RWPE2 (cell line): Measurements from ENCODE around the gene PCDHGB4.
A peak's percentile ranks its signal among the peaks of the same experiment; 100 is the strongest.
"Not testable (repeated sequence)": the region's sequence is repeated elsewhere in the genome, so short reads cannot be mapped to it uniquely, and the experiment has no call there.

ENCODE experiments used
- ATAC-seq: fragments of 200-7000 bp; cut with Tn5 transposase; 3 replicates; pipeline ENCODE4 v1.9.1; 2021; ENCODE audit warnings: low read depth
- DNase-seq: peaks from one replicate; pipeline ENCODE4 v3.0.0-alpha.2; 2020; ENCODE audit warnings: low spot score
- H3K27ac ChIP-seq: fragments of 450-650 bp; 2 replicates; pipeline ENCODE4 v1.5.1; 2017; ENCODE audit warnings: mild to moderate bottlenecking; ENCODE audit not compliant: poor library complexity, severe bottlenecking
- H3K27me3 ChIP-seq: fragments of 250-450 bp; sonication (Bioruptor Pico); 2 replicates; pipeline ENCODE4 v1.5.1; 2021; ENCODE audit warnings: mild to moderate bottlenecking, moderate library complexity; ENCODE audit not compliant: insufficient read depth, poor library complexity, severe bottlenecking
- H3K36me3 ChIP-seq: fragments of 250-450 bp; sonication (Bioruptor Pico); 2 replicates; pipeline ENCODE4 v1.5.1; 2020; ENCODE audit warnings: low read depth, mild to moderate bottlenecking, moderate library complexity
- H3K4me1 ChIP-seq: fragments of 250-450 bp; sonication (Bioruptor Pico); 2 replicates; pipeline ENCODE4 v1.5.1; 2021; ENCODE audit warnings: mild to moderate bottlenecking, moderate library complexity; ENCODE audit not compliant: insufficient read depth, poor library complexity, severe bottlenecking
- H3K4me3 ChIP-seq: fragments of 250-450 bp; sonication (Bioruptor Pico); 2 replicates; pipeline ENCODE4 v1.5.1; 2021; ENCODE audit warnings: mild to moderate bottlenecking, moderate library complexity; ENCODE audit not compliant: severe bottlenecking
- H3K9me3 ChIP-seq: fragments of 250-450 bp; sonication (Bioruptor Pico); 2 replicates; pipeline ENCODE4 v1.5.1; 2021; ENCODE audit warnings: mild to moderate bottlenecking, moderate library complexity; ENCODE audit not compliant: severe bottlenecking
- TF ChIP-seq, protein P1 (sequence below): fragments of 450-650 bp; IDR thresholded peaks from one replicate; pipeline ENCODE4 v1.5.1; 2017; ENCODE audit warnings: mild to moderate bottlenecking, moderate library complexity; ENCODE audit not compliant: poor library complexity, severe bottlenecking

PCDHGB4 gene

DNA sequence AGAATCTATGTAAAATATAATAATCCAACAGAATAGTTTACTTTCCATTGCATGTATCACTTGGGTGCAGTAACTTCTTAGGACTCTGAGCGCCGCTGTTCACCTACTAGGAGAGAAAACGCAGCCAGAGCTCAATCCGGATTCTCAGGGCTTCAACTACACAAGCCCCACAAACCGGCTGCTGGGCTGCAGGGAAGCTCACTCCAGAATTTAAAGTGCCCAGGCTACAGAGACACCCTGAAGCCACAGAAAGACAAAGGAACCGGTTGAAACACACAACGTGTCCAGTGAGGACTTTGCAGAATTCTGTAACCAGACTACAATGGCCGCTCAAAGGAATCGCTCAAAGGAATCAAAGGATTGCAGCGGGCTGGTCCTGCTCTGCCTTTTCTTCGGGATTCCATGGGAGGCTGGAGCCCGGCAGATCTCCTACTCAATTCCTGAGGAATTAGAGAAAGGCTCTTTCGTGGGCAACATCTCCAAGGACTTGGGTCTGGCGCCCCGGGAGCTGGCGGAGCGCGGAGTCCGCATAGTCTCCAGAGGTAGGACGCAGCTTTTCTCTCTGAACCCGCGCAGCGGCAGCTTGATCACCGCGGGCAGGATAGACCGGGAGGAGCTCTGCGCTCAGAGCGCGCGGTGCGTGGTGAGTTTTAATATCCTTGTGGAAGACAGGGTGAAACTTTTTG is 25.5 kb downstream of the PCDHGB4 start, which contains the start of gene PCDHGA10:
PCDHGA10 (plus strand) TSS at position 134 of the 686 bp plus-strand sequence; CDS start at position 323, 189 bp downstream.
- Histone ChIP-seq H3K9me3 (peaks cover 28% of the 10 kb centered on the region), H3K4me1 (no peaks in the 10 kb centered on the region), H3K36me3 (0 out of 2 replicates have a peak, but pooled peaks cover 5% of the 10 kb centered on the region), H3K27me3 (no peaks in the 10 kb centered on the region), H3K4me3 (no peak within 1 kb of the TSS), H3K27ac (no peak within 1 kb of the TSS)
- ATAC-seq (no peak; the same call in 2 of the 3 replicates), DNase-seq (no peak)
- TF ChIP-seq, protein P1, sequence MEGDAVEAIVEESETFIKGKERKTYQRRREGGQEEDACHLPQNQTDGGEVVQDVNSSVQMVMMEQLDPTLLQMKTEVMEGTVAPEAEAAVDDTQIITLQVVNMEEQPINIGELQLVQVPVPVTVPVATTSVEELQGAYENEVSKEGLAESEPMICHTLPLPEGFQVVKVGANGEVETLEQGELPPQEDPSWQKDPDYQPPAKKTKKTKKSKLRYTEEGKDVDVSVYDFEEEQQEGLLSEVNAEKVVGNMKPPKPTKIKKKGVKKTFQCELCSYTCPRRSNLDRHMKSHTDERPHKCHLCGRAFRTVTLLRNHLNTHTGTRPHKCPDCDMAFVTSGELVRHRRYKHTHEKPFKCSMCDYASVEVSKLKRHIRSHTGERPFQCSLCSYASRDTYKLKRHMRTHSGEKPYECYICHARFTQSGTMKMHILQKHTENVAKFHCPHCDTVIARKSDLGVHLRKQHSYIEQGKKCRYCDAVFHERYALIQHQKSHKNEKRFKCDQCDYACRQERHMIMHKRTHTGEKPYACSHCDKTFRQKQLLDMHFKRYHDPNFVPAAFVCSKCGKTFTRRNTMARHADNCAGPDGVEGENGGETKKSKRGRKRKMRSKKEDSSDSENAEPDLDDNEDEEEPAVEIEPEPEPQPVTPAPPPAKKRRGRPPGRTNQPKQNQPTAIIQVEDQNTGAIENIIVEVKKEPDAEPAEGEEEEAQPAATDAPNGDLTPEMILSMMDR, result peak; percentile 54

DNA sequence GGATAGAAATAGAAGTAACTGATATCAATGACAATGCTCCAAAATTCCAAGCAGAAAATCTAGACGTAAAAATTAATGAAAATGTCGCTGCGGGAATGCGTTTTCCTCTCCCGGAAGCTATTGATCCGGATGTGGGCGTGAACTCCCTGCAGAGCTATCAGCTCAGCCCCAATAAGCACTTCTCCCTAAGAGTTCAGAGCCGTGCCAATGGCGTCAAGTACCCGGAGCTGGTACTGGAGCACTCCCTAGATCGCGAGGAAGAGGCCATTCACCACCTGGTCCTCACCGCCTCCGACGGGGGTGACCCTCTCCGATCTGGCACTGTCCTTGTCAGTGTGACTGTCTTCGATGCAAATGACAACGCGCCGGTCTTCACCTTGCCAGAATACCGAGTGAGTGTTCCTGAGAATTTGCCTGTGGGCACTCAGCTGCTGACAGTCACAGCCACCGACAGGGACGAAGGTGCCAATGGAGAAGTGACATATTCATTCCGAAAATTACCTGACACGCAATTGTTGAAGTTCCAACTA is 26.1 kb downstream of the PCDHGB4 start:
- no peaks in the 10 kb centered on the region for H3K27me3 ChIP-seq
- no peaks in the 10 kb centered on the region for H3K4me1 ChIP-seq
- DNase-seq (no peak), ATAC-seq (no peak)
- H3K27ac ChIP-seq, result no peak overlapping the region
- 0 out of 2 replicates have a peak, but pooled peaks cover 5% of the 10 kb centered on the region for H3K36me3 ChIP-seq
- TF ChIP-seq, protein P1, result no peak
- no peak overlapping the region for H3K4me3 ChIP-seq
- peaks cover 27% of the 10 kb centered on the region for H3K9me3 ChIP-seq

DNA sequence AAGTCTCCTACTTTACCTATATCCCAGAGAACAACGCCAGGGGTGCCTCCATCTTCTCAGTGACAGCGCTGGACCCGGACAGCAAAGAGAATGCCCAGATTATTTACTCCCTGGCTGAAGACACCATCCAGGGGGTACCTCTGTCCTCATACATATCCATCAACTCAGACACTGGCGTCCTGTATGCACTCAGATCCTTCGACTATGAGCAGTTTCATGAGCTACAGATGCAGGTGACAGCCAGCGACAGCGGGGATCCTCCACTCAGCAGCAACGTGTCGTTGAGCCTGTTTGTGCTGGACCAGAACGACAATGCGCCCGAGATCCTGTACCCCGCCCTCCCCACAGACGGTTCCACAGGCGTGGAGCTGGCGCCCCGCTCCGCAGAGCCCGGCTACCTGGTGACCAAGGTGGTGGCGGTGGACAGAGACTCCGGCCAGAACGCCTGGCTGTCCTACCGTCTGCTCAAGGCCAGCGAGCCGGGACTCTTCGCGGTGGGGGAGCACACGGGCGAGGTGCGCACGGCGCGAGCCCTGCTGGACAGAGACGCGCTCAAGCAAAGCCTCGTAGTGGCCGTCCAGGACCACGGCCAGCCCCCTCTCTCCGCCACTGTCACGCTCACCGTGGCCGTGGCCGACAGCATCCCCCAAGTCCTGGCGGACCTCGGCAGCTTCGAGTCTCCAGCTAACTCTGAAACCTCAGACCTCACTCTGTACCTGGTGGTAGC is 27.2 kb downstream of the PCDHGB4 start:
- H3K36me3 ChIP-seq, DNase-seq, H3K4me1 ChIP-seq, H3K27me3 ChIP-seq, H3K4me3 ChIP-seq, H3K27ac ChIP-seq, ATAC-seq: not testable (repeated sequence)
- peaks cover 30% of the 10 kb centered on the region for H3K9me3 ChIP-seq

DNA sequence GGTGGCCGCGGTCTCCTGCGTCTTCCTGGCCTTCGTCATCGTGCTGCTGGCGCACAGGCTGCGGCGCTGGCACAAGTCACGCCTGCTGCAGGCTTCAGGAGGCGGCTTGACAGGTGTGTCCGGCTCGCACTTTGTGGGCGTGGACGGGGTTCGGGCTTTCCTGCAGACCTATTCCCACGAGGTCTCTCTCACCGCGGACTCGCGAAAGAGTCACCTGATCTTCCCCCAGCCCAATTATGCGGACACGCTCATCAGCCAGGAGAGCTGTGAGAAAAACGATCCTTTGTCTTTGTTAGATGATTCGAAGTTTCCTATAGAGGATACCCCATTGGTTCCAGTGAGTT is 27.7 kb downstream of the PCDHGB4 start:
- H3K36me3 ChIP-seq, H3K4me1 ChIP-seq, DNase-seq, H3K27ac ChIP-seq, ATAC-seq, H3K27me3 ChIP-seq, H3K4me3 ChIP-seq: not testable (repeated sequence)
- peaks cover 35% of the 10 kb centered on the region for H3K9me3 ChIP-seq

DNA sequence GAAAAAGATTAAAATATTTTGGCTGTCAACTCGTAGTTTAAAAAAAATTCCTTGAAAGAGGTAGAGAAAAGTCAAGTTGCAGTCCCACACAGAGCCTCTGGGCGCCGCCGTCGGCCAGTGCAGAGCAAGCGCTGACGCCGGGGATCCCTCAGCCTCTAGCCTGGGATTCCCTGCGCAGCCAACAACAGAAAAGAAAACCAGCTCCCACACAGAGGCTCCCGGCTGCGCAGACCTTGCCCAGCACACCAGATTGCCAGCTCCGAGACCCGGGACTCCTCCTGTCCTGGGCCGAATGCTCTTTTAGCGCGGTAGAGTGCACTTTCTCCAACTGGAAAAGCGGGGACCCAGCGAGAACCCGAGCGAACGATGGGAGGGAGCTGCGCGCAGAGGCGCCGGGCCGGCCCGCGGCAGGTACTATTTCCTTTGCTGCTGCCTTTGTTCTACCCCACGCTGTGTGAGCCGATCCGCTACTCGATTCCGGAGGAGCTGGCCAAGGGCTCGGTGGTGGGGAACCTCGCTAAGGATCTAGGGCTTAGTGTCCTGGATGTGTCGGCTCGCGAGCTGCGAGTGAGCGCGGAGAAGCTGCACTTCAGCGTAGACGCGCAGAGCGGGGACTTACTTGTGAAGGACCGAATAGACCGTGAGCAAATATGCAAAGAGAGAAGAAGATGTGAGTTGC is 30.1 kb downstream of the PCDHGB4 start, which contains the start of gene PCDHGB7:
PCDHGB7 (plus strand) TSS at position 184 of the 679 bp plus-strand sequence; CDS start at position 367, 183 bp downstream.
- not testable (repeated sequence) for H3K27ac ChIP-seq, DNase-seq, H3K27me3 ChIP-seq

More for the DNA sequence above, 30.1 kb downstream of the PCDHGB4 start, which contains the start of gene PCDHGB7:
- H3K9me3 ChIP-seq, result peaks cover 56% of the 10 kb centered on the region
- peak; percentile 92 for ATAC-seq
- peak within 1 kb of the TSS; percentile 17 for H3K4me3 ChIP-seq
- TF ChIP-seq, protein P1, result peak; percentile 77
- H3K4me1 ChIP-seq, H3K36me3 ChIP-seq: not testable (repeated sequence)
